ENCODE data around the gene AFF2. TPM values are rescaled to one million over a fixed set of nuclear protein-coding genes. Genes with fewer than 3 reads are reported as not detected.

Gene AFF2
- total RNA-seq, 2 donors from 2014 or later = 7.4 to 16.6 TPM

DNA sequence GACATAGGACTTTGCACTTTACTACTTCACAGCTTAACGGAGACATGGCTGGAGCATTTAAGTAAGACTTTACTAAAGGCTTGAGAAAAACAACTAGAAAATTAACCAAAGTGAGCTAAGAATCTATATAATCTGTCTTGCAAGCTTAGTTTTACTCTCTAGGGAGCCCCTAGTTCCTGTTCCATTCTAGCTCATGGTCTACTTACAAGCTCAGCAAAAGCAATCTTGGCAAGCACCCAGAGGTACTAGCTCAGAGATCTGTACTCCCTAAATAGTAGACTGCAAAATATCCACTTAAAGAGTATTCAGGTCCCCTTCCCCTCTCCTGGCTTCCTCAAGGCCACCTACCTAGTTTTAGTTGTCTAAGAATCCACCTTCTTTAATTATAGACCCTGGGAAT, 535.7 kb downstream of the AFF2 start:
- Histone ChIP-seq H3K27me3 (replicated peaks; ENCODE audit: insufficient read depth) (no peaks in the 10 kb centered on the region), H3K9me3 (no peaks in the 10 kb centered on the region), H3K4me1 (ENCODE audit: control insufficient read depth in 1 of 2, low read depth in 2 of 2) (no peaks in the 10 kb centered on the region), H3K4me3 (no peak overlapping the region), H3K36me3 (no peaks in the 10 kb centered on the region), H3K27ac (no peak overlapping the region)
- DNase-seq (ENCODE audit: low spot score) (no peak), ATAC-seq (ENCODE audit: insufficient number of reproducible peaks, low FRiP score, low read depth) (no peak)
- TF ChIP-seq, protein P1, sequence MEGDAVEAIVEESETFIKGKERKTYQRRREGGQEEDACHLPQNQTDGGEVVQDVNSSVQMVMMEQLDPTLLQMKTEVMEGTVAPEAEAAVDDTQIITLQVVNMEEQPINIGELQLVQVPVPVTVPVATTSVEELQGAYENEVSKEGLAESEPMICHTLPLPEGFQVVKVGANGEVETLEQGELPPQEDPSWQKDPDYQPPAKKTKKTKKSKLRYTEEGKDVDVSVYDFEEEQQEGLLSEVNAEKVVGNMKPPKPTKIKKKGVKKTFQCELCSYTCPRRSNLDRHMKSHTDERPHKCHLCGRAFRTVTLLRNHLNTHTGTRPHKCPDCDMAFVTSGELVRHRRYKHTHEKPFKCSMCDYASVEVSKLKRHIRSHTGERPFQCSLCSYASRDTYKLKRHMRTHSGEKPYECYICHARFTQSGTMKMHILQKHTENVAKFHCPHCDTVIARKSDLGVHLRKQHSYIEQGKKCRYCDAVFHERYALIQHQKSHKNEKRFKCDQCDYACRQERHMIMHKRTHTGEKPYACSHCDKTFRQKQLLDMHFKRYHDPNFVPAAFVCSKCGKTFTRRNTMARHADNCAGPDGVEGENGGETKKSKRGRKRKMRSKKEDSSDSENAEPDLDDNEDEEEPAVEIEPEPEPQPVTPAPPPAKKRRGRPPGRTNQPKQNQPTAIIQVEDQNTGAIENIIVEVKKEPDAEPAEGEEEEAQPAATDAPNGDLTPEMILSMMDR (IDR thresholded peaks at IDR 0.05) = no peak

DNA sequence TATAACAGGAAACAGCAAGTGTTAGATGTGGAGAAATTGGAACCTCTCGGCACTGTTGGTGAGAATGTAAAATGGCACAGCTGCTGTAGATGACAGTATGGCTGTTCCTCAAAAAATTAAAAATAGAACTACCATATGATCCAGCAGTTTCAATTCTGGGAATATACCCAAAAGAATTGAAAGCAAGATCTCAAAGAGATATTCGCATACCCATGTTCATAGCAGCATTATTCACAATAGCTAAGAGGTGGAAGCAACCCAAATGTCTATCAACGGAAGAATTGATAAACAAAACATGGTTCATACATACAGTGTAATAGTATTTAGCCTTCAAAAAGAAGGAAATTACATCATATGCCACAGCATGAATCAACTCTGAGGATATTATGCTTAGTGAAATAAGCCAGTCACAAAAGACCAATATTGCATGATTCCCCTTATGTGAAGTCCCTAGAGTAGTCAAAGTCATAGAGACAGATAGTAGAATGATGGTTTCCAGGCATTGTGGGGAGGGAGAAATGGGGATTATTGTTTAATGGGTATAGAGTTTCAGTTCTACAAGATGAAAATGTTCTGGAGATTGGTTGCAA, 537.0 kb downstream of the AFF2 start:
- no peaks in the 10 kb centered on the region for H3K27me3 ChIP-seq (replicated peaks; ENCODE audit: insufficient read depth)
- no peaks in the 10 kb centered on the region for H3K9me3 ChIP-seq
- H3K36me3 ChIP-seq = no peaks in the 10 kb centered on the region
- no peak for ATAC-seq (ENCODE audit: insufficient number of reproducible peaks, low FRiP score, low read depth)
- DNase-seq (ENCODE audit: low spot score) = no peak
- TF ChIP-seq, protein P1 (IDR thresholded peaks at IDR 0.05) = no peak
- H3K4me3 ChIP-seq = no peak overlapping the region
- H3K27ac ChIP-seq = no peak overlapping the region
- H3K4me1 ChIP-seq (ENCODE audit: control insufficient read depth in 1 of 2, low read depth in 2 of 2) = no peaks in the 10 kb centered on the region

DNA sequence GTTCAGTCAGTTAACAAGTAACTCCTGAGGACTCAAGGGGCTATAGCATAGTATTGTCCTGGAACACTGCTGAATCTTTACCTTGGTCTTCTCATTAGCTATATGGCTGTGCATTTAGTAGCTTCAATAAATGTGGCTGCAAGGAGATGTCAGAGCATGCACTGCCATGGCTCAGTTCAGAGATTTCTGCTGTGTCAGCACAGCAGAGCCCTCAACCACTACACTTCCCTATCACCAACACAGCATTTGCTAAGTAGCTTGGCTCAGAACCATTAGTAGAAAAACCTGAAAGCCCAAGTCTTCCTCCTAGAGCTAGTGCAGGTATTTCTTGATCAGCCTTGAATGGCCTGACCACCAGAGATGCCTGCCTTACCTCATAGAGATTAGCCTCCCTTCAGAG, 538.6 kb downstream of the AFF2 start:
- DNase-seq (ENCODE audit: low spot score) = no peak
- no peaks in the 10 kb centered on the region for H3K9me3 ChIP-seq
- no peaks in the 10 kb centered on the region for H3K27me3 ChIP-seq (replicated peaks; ENCODE audit: insufficient read depth)
- ATAC-seq (ENCODE audit: insufficient number of reproducible peaks, low FRiP score, low read depth) = no peak
- no peak overlapping the region for H3K27ac ChIP-seq
- no peak overlapping the region for H3K4me3 ChIP-seq
- TF ChIP-seq, protein P1 (IDR thresholded peaks at IDR 0.05) = no peak
- H3K36me3 ChIP-seq = no peaks in the 10 kb centered on the region
- H3K4me1 ChIP-seq (ENCODE audit: control insufficient read depth in 1 of 2, low read depth in 2 of 2) = no peaks in the 10 kb centered on the region

DNA sequence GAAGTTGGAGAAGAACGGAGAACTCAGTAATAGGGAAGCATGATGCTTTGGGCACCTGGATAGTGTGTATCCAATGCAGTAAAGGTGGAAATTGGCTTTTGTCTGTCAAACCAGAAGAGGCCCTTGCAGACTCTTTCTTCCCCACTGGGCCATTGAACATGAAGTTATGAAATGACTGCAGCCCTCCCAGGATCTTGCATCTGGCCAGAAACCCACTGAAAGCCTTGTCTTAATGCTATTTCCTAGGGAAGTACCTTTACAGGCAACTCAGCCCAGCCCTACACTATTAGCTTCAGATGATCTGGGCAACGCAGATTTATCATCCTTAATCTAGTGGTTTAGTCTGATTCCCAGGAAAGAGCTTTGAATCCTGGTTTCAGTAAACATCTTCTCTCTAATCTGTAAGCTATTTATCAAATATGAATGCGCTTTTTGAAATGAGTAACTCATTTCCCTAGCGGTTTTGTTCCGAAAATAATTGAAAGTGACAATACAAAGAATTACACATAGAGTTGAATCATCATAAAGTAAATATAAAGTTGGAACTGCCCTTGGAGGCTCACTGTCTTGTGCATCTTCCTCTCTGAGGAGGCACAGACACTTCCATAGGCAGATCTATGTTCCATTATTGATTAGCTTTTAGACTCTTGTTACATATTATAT, 540.6 kb downstream of the AFF2 start:
- Histone ChIP-seq H3K27ac (no peak overlapping the region), H3K9me3 (no peaks in the 10 kb centered on the region), H3K36me3 (no peaks in the 10 kb centered on the region), H3K4me1 (ENCODE audit: control insufficient read depth in 1 of 2, low read depth in 2 of 2) (no peaks in the 10 kb centered on the region), H3K27me3 (replicated peaks; ENCODE audit: insufficient read depth) (no peaks in the 10 kb centered on the region), H3K4me3 (no peak overlapping the region)
- TF ChIP-seq, protein P1 (IDR thresholded peaks at IDR 0.05) = no peak
- no peak for ATAC-seq (ENCODE audit: insufficient number of reproducible peaks, low FRiP score, low read depth)
- DNase-seq (ENCODE audit: low spot score) = no peak

DNA sequence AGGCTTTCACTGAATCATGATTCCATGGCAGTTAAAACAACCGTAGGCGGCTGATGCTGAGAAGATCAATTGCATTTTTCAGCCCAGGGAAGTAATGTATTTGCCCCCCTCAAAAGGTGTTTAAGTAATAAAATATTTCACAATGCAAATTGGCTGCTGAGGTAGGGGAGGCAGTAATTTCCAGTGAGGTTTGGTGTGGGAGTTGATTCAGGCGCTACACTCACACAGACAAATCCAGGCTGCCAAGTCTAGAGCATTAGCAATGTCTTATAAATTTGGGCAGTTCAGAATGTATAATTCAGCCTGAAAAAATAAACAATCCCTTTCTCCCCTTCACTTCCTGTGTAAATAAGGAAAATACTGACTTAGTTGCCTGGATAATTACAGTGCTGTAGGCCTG, 543.0 kb downstream of the AFF2 start:
- no peak overlapping the region for H3K27ac ChIP-seq
- no peaks in the 10 kb centered on the region for H3K4me1 ChIP-seq (ENCODE audit: control insufficient read depth in 1 of 2, low read depth in 2 of 2)
- H3K4me3 ChIP-seq = no peak overlapping the region
- no peaks in the 10 kb centered on the region for H3K36me3 ChIP-seq
- H3K27me3 ChIP-seq (replicated peaks; ENCODE audit: insufficient read depth) = no peaks in the 10 kb centered on the region
- DNase-seq (ENCODE audit: low spot score) (no peak), ATAC-seq (ENCODE audit: insufficient number of reproducible peaks, low FRiP score, low read depth) (no peak)
- no peaks in the 10 kb centered on the region for H3K9me3 ChIP-seq
- TF ChIP-seq, protein P1 (IDR thresholded peaks at IDR 0.05) = no peak

Measured in thoracic aorta (tissue), 2 donors.